ENCODE results near the gene ANAPC2.

The ANAPC2 gene

GRCh38 chr9:137198902-137199283 is 10.5 kb upstream of the ANAPC2 start:
- ChIA-PET CTCF (interaction anchor here (1.5 to 2.0 kb wide), 3 partner anchors 10 to 24 kb away, joined by 6 to 13 read pairs (median 6); partner anchors contain the start of genes ANAPC2 and SSNA1), POLR2A (interaction anchor here (1.0 to 1.1 kb wide), 2 partner anchors 10 to 42 kb away, joined by 4 to 5 read pairs; partner anchors contain the start of genes ANAPC2, SSNA1 and TUBB4B)
- no peak for DNase-seq (ENCODE audit: extremely low spot score)
- TF ChIP-seq CTCF (IDR thresholded peaks at IDR 0.05; ENCODE audit: control extremely low read depth, extremely low read depth, low read depth, missing control alignments): no peak

- ChIA-PET CTCF (interaction anchor here (1.5 to 2.0 kb wide), 3 partner anchors 10 to 25 kb away, joined by 6 to 13 read pairs (median 6); partner anchors contain the start of genes ANAPC2 and SSNA1), POLR2A (interaction anchor here (1.0 to 1.1 kb wide), 2 partner anchors 9 to 42 kb away, joined by 4 to 5 read pairs; partner anchors contain the start of genes ANAPC2, SSNA1 and TUBB4B)
- no peak for TF ChIP-seq CTCF (IDR thresholded peaks at IDR 0.05; ENCODE audit: control extremely low read depth, extremely low read depth, low read depth, missing control alignments)
- no peak for DNase-seq (ENCODE audit: extremely low spot score)
These were observed 9.9 kb upstream of the ANAPC2 start for GRCh38 chr9:137198051-137198901.

- ChIA-PET POLR2A (interaction anchor here (0.5 kb wide), 1 partner anchor 468 kb away, joined by 3 read pairs; no protein-coding TSS in a partner anchor), CTCF (interaction anchor here (1.6 to 2.8 kb wide), 2 partner anchors 21 to 42 kb away, joined by 4 to 13 read pairs; no protein-coding TSS in a partner anchor)
- no peak for TF ChIP-seq CTCF (IDR thresholded peaks at IDR 0.05; ENCODE audit: control extremely low read depth, extremely low read depth, low read depth, missing control alignments)
- no peak for DNase-seq (ENCODE audit: extremely low spot score)
These were observed 7.3 kb upstream of the ANAPC2 start for GRCh38 chr9:137195525-137196220.

- CTCF ChIA-PET: interaction anchor here (1.6 to 2.8 kb wide), 2 partner anchors 21 to 42 kb away, joined by 4 to 13 read pairs; no protein-coding TSS in a partner anchor
- POLR2A ChIA-PET: no interaction called here
- TF ChIP-seq CTCF (IDR thresholded peaks at IDR 0.05; ENCODE audit: control extremely low read depth, extremely low read depth, low read depth, missing control alignments): no peak
- no peak for DNase-seq (ENCODE audit: extremely low spot score)
These were observed 6.5 kb upstream of the ANAPC2 start for GRCh38 chr9:137194909-137195308.

DNA sequence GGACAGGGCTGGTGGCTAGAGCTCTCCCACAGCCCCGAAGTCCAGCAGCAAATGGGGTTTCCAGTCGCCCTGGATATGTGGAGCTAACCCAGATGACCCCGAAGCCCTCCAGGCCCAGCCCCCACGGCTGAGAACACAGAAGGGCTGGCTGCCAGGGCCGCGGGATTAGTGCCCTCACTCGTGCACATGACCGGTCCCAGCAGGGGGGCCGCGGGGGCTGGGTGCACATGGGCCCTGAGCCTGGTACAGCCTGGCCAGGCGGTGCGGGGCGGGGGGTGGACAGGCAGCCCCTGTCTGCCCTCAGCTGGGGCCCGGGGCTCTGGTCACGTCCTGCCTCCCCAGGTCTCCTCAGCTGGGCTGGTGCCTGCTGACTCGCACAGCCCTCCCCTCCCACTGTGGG is 6.0 kb upstream of the ANAPC2 start:
- TF ChIP-seq CTCF (IDR thresholded peaks at IDR 0.05; ENCODE audit: control extremely low read depth, extremely low read depth, low read depth, missing control alignments): no peak
- no peak for DNase-seq (ENCODE audit: extremely low spot score)
- POLR2A ChIA-PET: no interaction called here
- CTCF ChIA-PET: interaction anchor here (0.9 to 4.0 kb wide), 4 partner anchors 13 to 43 kb away, joined by 3 to 17 read pairs (median 8); partner anchors contain the start of gene RNF224

- DNase-seq (ENCODE audit: extremely low spot score): no peak
- ChIA-PET CTCF (interaction anchor here (0.9 to 4.0 kb wide), 4 partner anchors 14 to 43 kb away, joined by 3 to 17 read pairs (median 8); partner anchors contain the start of gene RNF224), POLR2A (interaction anchor here (0.5 kb wide), 1 partner anchor 57 kb away, joined by 9 read pairs; no protein-coding TSS in a partner anchor)
- TF ChIP-seq CTCF (IDR thresholded peaks at IDR 0.05; ENCODE audit: control extremely low read depth, extremely low read depth, low read depth, missing control alignments): no peak
These were observed 5.4 kb upstream of the ANAPC2 start for GRCh38 chr9:137193771-137194170.

All from GM10248 (cell line).